Epidermal melanocyte (primary cell): ENCODE measurements around the gene CCDC12.

Experiments used
- DNase-seq: peaks from one replicate; pipeline ENCODE4 v3.0.0; 2011; ENCODE audit warnings: low spot score; ENCODE audit not compliant: insufficient read length

The CCDC12 gene

GRCh38 chr3:46939578-46940445, 36.7 kb downstream of the CCDC12 start:
- no peak for DNase-seq

DNA sequence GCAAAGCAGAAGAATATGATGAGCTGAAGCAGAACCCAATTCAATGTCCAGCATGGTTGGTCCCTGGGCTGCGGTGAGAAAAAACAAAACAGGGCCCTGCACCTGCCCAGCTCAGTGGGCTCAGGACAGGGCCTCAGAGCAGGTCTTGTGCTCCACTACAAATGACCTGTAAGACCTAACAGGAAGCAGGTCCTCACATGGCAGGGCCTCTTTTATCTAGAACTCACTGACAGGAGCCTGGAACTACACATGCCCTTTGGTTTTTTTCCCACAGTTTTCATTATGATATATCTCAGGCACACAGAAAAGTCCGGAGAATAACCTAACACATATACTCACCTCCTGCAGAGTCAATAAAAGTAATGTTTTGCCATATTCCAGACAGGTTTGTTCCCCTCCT, 38.4 kb downstream of the CCDC12 start:
- DNase-seq: no peak

DNA sequence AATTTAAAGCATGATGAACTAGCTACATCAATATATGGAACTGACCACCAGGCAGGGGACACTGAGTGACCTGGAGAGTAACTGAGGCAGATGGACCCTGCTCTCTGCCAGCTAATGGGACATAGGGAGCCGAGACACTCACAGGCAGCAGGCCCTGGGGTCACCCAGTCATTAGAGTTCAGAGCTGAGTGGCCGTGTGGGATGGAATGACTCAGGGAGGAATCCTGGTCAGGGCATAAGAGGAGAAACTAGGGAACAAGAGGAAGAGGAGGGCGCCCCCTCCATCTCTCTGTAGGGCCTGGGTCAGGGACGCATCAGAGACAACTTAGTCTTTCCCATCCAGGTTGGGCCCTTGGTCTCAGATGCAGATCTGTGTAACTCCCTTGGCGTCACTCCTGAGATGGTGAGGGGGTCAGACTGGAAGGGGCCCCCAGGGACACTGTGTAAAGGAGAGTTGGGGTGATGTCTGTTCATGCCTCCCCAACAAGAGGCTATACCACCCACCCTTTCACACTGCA, 39.8 kb downstream of the CCDC12 start:
- DNase-seq: no peak

DNA sequence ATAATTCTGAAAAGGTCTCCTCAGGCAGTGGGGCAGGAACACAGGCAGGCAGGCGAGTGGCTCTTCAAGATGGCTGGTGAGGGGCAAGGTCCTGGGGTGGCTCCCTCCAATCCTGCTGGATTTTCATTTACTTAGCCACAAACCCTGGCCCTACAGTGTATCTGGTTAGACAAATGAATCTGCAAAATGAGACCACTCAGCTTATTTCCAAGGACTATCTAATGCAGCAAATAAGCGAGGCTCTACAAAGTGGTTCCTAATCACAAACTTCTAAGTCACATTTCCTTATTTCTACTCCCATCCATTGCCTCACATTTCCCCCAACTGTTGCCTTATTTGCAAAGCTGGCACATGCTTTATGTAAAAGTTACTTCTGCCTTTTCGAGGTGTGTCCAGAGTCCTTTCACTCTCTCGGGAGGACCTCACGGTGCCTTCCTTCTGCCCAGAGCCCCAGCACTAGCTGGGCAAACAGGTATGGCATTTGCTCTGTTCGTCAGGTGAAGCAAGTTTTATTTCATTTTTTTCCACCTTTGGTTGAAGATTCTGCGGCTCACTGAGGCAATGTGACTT, 40.5 kb downstream of the CCDC12 start:
- DNase-seq: no peak

GRCh38 chr3:46935168-46935858, 41.2 kb downstream of the CCDC12 start:
- DNase-seq: peak; percentile 88

DNA sequence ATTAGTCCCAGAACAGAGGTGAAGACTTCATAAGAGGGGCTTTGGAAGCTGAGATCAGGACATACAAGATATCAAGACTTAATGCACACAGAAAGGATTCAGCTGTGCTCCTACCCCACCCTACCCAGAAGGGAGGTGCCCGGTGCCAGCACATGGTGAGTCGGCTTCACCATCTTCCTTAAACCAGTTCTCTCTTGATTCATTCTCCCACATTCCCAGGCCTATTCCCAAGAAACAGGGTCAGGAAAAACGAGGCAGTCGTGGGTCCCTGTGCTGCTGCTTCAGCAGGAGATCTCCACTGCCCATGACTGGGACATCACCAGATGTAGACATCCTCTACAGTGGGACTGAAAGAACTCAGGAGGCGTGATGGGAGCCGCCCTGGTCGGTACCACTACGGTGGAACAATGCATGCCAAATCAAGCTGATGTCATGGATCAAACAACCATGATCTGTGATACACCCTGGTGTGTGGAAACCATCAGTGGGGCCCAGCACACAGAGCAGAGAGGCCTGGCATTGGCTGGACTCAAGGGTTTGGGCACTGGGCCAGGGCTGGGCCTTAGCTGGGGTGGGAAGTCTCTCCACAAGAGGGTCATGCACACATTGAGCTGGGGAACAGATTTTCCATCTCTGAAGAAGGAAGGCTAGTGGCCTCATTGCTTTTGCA, 41.9 kb downstream of the CCDC12 start:
- DNase-seq: no peak

DNA sequence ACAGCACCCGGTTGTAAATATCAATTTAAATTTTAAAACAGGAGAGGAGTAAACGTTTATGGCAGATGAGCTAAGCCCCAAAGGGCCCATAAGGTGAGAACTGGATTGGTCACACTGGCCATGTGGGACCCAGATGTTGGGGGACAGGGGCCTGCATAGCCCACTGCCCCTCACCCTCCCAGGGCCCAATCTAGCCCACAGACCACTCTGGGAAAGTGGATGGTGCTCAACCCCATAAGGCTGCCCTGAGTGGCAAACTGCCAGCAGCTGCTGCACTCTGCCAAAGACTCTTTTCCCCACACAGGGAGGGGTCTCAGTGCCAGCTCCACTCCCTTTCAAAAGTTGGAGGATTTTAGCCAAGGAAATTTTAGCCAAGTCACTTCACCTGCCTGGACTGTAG, 42.5 kb downstream of the CCDC12 start:
- no peak for DNase-seq

GRCh38 chr3:46933261-46933660, 43.3 kb downstream of the CCDC12 start:
- no peak for DNase-seq

- no peak for DNase-seq
Observed at GRCh38 chr3:46932455-46933225, 43.9 kb downstream of the CCDC12 start.

DNA sequence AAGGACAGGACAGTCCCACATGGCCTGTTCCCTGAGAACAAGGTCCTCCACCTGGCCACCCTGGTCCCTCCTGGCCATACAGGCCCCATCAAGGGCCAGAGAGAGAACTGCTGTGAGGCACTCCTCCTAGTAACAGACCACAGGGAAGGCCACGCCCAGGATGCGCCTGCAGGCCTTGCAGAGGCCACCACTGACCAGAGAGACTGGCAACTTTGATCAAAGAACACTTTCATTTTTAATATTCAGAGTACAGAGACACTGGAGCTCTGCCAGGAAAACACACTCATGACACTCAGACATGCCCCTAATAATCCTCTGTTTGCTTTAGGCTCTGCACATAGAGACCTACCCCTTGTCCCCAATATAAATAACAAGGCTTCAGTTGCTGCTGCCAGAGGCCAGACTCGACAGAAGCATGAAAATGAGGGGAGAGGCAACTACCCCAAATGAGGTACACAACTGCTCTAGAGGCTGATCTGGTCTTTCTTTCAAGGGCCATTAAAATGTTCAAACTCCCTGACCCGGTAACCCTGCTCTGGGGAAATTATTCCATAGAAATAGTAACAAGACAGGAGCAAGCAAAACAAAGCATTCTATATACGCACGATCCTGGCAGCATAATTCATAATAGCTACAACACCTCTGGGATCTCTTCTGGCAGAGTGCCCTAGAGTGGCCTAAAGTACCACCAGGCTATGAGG, 44.8 kb downstream of the CCDC12 start:
- peak; percentile 76 for DNase-seq

DNA sequence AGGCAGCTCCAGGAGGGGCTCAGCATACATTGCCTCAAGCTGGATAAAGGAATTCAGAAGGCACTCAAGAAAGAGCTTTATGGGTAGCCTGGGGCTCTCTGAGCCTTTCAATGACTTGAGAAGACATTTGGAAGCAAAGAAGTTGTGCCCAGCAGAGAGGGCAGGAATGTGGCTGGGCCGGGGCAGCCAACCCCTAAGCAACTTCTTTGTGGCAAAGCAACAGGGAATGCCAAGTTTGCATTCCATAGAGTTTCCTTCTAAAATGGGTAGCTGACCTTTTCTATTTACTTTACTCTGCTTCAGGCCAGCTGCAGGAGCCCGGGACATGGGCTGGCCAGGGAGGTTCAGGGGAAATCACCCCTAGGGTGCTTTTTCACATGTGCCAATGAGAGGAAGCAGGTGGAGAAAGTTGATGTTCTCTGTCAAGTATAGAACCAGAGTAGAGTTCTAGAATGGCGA, 45.6 kb downstream of the CCDC12 start:
- DNase-seq: peak; percentile 76

DNA sequence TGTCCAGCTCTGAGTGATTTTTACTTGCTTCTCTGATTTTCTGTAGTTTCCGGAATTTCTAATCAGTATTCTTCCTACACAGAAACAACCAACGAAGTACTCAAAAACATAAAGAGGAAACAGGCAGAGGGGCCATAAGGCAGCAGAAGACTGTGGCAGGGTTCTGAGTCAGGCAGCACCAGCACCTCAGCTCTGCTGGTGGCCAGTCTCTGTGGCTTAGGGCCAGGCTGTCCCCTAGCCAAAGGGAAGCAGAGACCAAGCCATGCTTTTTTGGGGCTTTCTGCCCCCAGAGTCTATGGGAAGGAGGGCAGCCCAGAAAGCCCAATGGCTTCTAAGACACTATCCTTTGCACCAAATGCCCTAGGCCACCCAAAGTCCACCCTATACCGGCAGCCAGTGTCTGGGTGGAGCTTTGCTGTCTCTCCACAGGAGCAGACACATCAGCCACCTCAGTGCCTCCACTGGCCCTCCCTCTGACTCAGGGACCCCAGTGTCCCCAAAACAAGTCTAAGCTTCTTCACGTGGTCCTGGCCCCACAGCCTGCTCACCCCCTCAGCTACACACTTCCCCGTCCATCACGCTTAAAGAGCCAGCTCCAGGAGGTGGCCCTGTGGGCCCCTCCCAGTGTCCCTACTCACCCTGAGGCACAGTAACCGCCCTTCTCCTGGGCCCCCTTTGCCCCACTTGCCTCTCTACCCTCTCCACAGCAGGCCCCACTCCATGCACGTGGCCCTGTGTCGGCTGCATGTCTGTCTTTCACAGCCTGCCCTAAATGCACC, 46.2 kb downstream of the CCDC12 start:
- DNase-seq: no peak

GRCh38 chr3:46929324-46929723, 47.2 kb downstream of the CCDC12 start:
- no peak for DNase-seq

GRCh38 chr3:46928282-46928681, 48.3 kb downstream of the CCDC12 start:
- DNase-seq: no peak

DNA sequence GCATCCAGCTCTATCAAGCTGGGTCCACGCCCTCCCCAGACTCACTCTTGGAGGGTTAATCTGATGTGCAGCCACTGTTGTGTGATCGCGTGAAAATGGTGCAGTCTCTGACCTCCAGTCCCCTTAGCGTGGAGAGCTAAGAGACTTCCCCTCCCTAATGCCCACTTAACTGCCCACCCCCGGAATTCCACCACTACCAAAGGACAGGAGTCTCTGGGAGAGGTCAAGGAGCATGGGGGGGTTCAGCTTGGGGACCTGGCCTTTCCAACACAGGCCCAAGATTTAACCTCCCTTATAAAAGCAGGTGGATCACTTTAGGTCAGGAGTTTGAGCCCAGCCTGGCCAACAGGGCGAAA, 48.8 kb downstream of the CCDC12 start:
- no peak for DNase-seq

GRCh38 chr3:46926871-46927717, 49.5 kb downstream of the CCDC12 start:
- DNase-seq: no peak

DNA sequence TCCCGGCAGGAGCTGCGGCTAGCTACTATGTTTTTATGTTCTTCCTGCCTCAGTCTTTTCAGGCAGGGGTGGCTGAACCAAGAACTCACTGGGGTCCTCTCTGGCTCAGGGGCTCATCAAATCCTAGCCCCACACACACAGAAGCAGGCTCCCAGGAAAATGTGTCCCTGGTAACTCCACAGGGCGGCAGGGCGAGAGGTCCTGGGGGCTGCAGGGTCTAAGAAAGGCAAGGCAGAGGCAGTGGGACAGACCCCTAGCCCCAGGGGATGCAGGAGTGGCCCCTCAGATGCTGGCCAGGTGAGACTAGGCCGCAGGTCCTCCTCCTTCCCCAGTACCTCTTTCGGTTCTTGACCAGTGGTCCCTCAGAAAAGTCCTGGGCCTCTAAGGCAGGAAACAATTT, 50.1 kb downstream of the CCDC12 start:
- no peak for DNase-seq

DNA sequence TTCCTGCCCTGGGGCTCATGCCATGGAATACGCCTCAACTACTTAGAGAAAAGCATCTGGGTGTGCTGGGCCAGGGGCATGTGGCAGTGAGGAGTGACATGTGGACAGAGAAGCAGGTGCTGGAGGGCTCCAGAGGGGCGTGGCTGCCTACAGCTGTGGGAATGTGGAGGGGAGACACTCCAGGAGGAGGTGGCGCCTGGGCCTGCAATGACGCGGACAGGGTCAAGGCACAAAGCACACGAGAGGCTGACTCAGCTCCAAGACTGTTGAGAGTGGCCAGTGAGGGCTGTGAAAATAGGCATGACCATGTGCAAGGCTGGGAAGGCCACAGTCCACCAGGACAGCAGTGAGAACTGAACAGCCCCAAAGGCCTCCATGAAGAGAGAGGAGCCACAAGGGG, 50.5 kb downstream of the CCDC12 start:
- no peak for DNase-seq

- no peak for DNase-seq
Observed at GRCh38 chr3:46925585-46925934, 51.0 kb downstream of the CCDC12 start.
